H1 (cell line): ENCODE results near the gene SOX6. TPM values are rescaled to one million over a fixed set of nuclear protein-coding genes. Genes with fewer than 3 reads are reported as not detected.

Experiments used
- ASH2L ChIP-seq: fragments of 200-600, 300-600 bp; sonication (generic); IDR thresholded peaks from one replicate; pipeline ENCODE4 v1.7.1; 2017; ENCODE audit warnings: low read length
- CTBP2 ChIP-seq: IDR thresholded peaks from 2 replicates; pipeline ENCODE4 v1.7.0; 2011; ENCODE audit warnings: borderline replicate concordance, mild to moderate bottlenecking, moderate library complexity, mixed read lengths, low read length; ENCODE audit not compliant: insufficient read depth, insufficient read length
- GABPA ChIP-seq: IDR thresholded peaks from 2 replicates; pipeline ENCODE4 v1.6.1; 2011; ENCODE audit warnings: mild to moderate bottlenecking, low read length, moderate library complexity, borderline replicate concordance; ENCODE audit not compliant: insufficient read depth
- MAFK ChIP-seq: IDR thresholded peaks from 2 replicates; pipeline ENCODE4 v1.6.1; 2012; ENCODE audit warnings: low read depth, mild to moderate bottlenecking, improper control_type of control experiment, low read length
- PHF8 ChIP-seq: fragments of 200-600 bp; sonication (generic); conservative IDR thresholded peaks from 2 replicates; pipeline ENCODE4 v1.7.1; 2012; ENCODE audit warnings: low read depth, mild to moderate bottlenecking, inconsistent platforms, low read length, moderate library complexity
- SP4 ChIP-seq: IDR thresholded peaks from 2 replicates; pipeline ENCODE4 v1.6.1; 2012; ENCODE audit warnings: low read length, inconsistent platforms
- polyA plus RNA-seq, 7 experiments: library from polyadenylated mRNA; depleted of rRNA in 3 of 7; stranded (reverse) in 5 of 7; unstranded in 2 of 7; fragments of >200 nt in 5 of 7; fragments of 200-250 nt in 2 of 7; gene quantifications; 1 replicate in 5 of 7; 2 replicates in 1 of 7; 4 replicates in 1 of 7; pipeline versions ENCODE4 v1.2.1 to v1.2.3, GENCODE V29; 2011 to 2013; ENCODE audit warnings: missing spikeins in 2 of 7, mixed read lengths in 2 of 7
- total RNA-seq: library from RNA; stranded (reverse); fragmentation: NEBNext Ultra II Directional; extraction: Animal tissue kit (Norgen Biotek cat#: 25700); gene quantifications from 2 replicates; pipeline ENCODE4 v1.2.1, GENCODE V29; 2021
- TF ChIP-seq, protein P1 (sequence below): fragments of 300-600 bp; sonication (generic); IDR thresholded peaks from 2 replicates; pipeline ENCODE4 v1.7.1; 2012; ENCODE audit warnings: low read length, moderate library complexity, mild to moderate bottlenecking, inconsistent platforms; ENCODE audit not compliant: insufficient replicate concordance
- TF ChIP-seq, protein P2 (sequence below): IDR thresholded peaks from 2 replicates; pipeline ENCODE4 v1.6.1; 2012; ENCODE audit warnings: inconsistent platforms

Gene SOX6
- total and polyA plus RNA-seq, 2 of the 8 experiments (the other 6 are each of a cell fraction or from before 2014, with no cell fraction given): 0.09 TPM; not detected in 1

DNA sequence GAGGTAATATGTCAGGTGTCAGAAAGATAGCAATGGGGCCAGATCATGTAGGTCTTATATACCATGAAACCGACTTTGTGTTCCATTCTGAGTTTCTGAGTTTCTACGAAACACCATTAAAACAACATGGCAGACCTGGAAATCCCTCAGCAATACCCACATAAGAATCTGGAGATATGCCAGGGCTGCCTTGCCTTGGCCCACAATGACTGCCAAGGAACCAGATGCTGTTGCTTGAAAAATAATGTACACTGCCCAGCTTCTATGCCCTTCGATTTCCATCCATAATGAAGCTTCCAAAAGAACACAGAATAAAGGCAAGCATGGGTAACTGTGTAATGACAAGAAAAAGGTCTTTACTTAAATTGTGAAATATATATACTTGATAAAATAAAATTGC is 277.4 kb downstream of the SOX6 start (continued):
- TF ChIP-seq, protein P1, sequence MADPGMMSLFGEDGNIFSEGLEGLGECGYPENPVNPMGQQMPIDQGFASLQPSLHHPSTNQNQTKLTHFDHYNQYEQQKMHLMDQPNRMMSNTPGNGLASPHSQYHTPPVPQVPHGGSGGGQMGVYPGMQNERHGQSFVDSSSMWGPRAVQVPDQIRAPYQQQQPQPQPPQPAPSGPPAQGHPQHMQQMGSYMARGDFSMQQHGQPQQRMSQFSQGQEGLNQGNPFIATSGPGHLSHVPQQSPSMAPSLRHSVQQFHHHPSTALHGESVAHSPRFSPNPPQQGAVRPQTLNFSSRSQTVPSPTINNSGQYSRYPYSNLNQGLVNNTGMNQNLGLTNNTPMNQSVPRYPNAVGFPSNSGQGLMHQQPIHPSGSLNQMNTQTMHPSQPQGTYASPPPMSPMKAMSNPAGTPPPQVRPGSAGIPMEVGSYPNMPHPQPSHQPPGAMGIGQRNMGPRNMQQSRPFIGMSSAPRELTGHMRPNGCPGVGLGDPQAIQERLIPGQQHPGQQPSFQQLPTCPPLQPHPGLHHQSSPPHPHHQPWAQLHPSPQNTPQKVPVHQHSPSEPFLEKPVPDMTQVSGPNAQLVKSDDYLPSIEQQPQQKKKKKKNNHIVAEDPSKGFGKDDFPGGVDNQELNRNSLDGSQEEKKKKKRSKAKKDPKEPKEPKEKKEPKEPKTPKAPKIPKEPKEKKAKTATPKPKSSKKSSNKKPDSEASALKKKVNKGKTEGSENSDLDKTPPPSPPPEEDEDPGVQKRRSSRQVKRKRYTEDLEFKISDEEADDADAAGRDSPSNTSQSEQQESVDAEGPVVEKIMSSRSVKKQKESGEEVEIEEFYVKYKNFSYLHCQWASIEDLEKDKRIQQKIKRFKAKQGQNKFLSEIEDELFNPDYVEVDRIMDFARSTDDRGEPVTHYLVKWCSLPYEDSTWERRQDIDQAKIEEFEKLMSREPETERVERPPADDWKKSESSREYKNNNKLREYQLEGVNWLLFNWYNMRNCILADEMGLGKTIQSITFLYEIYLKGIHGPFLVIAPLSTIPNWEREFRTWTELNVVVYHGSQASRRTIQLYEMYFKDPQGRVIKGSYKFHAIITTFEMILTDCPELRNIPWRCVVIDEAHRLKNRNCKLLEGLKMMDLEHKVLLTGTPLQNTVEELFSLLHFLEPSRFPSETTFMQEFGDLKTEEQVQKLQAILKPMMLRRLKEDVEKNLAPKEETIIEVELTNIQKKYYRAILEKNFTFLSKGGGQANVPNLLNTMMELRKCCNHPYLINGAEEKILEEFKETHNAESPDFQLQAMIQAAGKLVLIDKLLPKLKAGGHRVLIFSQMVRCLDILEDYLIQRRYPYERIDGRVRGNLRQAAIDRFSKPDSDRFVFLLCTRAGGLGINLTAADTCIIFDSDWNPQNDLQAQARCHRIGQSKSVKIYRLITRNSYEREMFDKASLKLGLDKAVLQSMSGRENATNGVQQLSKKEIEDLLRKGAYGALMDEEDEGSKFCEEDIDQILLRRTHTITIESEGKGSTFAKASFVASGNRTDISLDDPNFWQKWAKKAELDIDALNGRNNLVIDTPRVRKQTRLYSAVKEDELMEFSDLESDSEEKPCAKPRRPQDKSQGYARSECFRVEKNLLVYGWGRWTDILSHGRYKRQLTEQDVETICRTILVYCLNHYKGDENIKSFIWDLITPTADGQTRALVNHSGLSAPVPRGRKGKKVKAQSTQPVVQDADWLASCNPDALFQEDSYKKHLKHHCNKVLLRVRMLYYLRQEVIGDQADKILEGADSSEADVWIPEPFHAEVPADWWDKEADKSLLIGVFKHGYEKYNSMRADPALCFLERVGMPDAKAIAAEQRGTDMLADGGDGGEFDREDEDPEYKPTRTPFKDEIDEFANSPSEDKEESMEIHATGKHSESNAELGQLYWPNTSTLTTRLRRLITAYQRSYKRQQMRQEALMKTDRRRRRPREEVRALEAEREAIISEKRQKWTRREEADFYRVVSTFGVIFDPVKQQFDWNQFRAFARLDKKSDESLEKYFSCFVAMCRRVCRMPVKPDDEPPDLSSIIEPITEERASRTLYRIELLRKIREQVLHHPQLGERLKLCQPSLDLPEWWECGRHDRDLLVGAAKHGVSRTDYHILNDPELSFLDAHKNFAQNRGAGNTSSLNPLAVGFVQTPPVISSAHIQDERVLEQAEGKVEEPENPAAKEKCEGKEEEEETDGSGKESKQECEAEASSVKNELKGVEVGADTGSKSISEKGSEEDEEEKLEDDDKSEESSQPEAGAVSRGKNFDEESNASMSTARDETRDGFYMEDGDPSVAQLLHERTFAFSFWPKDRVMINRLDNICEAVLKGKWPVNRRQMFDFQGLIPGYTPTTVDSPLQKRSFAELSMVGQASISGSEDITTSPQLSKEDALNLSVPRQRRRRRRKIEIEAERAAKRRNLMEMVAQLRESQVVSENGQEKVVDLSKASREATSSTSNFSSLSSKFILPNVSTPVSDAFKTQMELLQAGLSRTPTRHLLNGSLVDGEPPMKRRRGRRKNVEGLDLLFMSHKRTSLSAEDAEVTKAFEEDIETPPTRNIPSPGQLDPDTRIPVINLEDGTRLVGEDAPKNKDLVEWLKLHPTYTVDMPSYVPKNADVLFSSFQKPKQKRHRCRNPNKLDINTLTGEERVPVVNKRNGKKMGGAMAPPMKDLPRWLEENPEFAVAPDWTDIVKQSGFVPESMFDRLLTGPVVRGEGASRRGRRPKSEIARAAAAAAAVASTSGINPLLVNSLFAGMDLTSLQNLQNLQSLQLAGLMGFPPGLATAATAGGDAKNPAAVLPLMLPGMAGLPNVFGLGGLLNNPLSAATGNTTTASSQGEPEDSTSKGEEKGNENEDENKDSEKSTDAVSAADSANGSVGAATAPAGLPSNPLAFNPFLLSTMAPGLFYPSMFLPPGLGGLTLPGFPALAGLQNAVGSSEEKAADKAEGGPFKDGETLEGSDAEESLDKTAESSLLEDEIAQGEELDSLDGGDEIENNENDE: no peak
- TF ChIP-seq SP4 (no peak), GABPA (no peak), PHF8 (no peak), ASH2L (no peak), MAFK (no peak), CTBP2 (no peak)
- TF ChIP-seq, protein P2, sequence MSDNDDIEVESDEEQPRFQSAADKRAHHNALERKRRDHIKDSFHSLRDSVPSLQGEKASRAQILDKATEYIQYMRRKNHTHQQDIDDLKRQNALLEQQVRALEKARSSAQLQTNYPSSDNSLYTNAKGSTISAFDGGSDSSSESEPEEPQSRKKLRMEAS: no peak
